ENCODE measurements around the gene PNPLA3.

The PNPLA3 gene

DNA sequence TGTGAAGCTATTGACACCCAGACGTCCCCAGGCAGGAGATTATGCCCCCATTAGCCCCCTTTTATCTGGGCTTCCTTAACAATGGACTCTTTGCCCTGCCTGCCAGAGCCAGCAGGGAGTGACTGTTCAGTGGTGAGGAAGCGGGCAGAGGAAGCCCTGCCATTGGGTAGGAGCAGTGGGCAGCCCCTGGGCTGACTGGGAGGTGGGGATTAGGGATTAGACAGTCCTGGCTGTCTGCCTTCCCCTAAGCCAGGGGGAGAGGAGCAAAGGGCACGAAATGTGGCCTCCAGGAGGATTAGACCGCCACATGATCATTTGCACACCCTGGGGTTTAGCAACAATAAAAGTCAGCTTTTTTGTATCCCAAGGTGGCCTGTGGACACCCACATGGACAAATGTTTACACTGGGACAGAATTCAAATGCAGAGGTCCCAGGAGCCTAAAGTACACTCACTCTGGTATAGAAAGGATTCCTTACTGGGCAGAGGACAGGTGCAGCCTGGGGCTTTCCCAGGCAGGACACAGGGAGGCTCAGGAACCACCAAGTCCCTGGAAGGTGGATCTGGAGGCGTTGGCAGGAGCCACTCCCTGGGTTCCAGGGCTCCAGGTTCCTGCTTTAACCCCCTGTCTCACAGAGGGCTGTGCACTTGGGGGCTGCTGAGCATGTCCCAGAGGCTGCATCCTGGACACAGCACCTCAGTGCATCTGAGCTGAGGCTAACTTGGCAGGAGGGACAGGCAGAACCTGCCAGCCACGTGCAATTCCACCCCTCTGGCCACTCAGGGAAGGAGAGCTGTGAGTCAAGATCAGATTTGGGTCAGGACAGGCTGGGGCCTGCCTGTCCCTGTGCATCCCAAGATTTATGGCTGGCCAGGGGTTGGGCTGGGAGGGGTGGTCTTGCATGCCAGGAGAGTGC lies 2.1 kb downstream of the PNPLA3 start:
- no peak for DNase-seq

DNA sequence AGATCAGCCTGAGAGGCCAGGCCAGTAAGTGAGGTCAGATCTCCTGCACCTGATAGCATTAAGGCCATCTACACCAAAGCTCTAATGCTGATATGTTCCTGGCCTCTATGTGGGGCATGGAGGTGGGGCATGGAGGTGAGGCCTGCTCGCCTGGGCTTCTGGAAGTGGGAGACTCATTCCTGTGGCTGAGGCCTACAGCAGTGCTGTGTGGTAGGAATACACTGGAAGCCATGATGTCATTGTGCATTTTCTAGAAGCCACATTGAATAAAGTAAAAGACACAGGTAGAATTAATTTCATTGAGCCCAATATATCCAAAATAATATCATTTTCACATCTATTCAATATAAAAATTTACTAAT lies 2.7 kb downstream of the PNPLA3 start:
- DNase-seq, result no peak

- no peak for DNase-seq
Observed at GRCh38 chr22:43928468-43928867, 4.9 kb downstream of the PNPLA3 start.

- no peak for DNase-seq
Observed at GRCh38 chr22:43928908-43929307, 5.3 kb downstream of the PNPLA3 start.

- DNase-seq, result no peak
Observed at GRCh38 chr22:43931771-43932170, 8.2 kb downstream of the PNPLA3 start.

GRCh38 chr22:43941449-43941848 lies 17.8 kb downstream of the PNPLA3 start:
- no peak for DNase-seq

DNA sequence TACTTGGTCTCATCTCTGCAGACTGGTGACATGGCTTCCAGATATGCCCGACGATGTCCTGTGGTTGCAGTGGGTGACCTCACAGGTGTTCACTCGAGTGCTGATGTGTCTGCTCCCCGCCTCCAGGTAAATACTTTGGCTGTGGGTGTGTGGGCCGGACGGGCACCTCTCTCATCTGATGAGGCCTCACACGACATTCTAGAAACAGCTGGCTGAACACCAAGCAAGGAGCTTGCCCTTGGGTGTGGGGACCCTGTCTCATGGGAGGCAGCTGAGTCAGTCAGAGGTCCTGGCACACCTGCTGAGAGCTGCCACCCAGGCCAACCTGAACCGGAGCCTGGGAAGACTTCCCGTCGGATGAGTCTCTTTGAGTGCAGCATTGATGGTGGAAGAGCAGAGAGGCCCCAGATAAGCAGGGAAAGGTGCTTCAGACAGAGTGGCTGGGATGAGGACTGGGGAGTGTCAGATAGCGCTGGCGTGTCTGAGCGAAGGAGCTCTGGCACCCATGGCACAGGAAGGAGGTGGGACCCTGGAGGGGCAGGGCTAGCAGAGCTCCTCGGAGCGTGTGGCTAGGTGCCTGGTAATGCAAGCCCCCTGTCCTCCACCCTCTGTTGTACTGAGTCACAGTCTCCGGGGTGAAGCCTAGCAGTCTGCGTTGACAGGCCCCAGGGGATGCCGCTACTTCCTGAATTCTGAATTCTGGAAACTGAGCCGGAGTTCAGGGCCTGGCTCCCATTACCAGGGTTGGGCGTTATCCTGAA lies 21.2 kb downstream of the PNPLA3 start:
- DNase-seq, result no peak

DNA sequence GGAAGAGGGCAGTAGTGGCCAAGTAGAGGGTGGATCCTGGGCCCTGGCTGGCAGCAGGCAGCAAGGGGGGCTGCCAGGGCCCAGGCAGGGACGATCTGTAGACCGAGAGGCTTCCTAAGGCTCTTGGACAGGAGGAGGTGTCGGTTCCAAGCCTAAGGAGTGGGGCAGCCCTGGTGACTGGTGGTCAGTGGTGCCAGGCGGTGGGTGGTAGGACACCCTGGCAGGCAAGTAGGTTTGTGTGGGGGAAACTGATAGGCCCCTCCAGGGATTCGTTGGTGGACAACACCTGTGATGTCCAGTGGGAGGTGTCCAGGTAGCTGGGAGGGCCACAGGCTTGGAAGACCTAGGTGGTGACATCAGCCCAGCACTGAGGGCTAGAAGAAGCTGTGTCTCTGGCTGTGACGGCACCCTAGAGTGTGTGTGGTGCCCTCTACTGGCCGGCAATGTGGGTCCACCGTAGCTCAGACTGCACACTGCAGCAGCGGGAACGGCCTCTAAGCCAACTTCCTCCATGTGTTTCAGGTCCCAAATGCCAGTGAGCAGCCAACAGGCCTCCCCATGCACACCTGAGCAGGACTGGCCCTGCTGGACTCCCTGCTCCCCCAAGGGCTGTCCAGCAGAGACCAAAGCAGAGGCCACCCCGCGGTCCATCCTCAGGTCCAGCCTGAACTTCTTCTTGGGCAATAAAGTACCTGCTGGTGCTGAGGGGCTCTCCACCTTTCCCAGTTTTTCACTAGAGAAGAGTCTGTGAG lies 22.2 kb downstream of the PNPLA3 start:
- peak; percentile 55 for DNase-seq

DNA sequence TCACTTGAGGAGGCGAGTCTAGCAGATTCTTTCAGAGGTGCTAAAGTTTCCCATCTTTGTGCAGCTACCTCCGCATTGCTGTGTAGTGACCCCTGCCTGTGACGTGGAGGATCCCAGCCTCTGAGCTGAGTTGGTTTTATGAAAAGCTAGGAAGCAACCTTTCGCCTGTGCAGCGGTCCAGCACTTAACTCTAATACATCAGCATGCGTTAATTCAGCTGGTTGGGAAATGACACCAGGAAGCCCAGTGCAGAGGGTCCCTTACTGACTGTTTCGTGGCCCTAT lies 22.7 kb downstream of the PNPLA3 start:
- DNase-seq, result no peak

DNA sequence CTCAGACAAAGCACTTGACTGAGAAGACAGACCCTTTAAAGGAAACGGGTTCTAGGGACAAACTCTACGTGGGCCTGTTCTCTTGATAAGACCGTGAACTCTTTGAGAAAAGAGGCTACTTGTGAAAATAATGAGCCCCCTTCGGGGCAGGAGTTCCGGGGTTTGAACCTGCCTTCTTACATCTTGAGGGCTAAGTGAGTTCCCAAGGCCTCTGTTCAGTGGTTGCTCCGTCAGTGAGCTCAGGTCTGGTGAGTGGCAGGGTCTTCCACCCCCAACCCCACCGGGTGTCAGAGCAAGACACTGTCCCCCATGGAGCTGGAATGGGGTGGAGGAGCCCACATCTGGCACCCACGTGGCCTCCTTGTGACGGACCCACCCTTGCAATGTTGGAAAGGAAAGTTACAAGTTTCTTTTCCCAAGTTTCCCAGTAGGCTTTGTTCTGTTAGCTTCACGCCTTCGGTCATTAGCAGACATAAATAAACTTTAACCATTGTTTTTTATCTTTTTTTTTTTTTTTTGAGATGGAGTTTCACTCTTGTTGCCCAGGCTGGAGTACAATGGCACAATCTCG lies 25.3 kb downstream of the PNPLA3 start:
- DNase-seq, result no peak

DNA sequence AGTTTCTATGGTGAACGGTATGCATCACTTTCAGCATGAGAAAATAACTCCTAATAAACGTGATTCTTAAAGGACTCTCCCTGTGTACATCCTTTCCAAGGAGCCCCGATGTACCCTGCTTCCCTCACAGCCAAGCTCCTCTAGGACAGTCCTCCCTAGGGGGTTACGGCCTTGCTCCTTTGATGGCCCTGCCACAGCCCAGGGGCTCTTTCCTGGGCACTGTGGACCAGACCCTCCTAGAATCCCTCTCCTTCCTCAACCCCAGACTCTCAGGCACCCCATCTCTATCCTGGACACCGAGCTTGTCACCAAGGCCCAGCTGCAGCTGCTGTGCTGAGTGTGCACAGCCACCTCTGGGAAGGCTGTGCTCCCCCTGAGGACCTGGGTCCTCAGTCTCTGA lies 27.8 kb downstream of the PNPLA3 start:
- no peak for DNase-seq

GRCh38 chr22:43951966-43952365 lies 28.4 kb downstream of the PNPLA3 start:
- no peak for DNase-seq

DNA sequence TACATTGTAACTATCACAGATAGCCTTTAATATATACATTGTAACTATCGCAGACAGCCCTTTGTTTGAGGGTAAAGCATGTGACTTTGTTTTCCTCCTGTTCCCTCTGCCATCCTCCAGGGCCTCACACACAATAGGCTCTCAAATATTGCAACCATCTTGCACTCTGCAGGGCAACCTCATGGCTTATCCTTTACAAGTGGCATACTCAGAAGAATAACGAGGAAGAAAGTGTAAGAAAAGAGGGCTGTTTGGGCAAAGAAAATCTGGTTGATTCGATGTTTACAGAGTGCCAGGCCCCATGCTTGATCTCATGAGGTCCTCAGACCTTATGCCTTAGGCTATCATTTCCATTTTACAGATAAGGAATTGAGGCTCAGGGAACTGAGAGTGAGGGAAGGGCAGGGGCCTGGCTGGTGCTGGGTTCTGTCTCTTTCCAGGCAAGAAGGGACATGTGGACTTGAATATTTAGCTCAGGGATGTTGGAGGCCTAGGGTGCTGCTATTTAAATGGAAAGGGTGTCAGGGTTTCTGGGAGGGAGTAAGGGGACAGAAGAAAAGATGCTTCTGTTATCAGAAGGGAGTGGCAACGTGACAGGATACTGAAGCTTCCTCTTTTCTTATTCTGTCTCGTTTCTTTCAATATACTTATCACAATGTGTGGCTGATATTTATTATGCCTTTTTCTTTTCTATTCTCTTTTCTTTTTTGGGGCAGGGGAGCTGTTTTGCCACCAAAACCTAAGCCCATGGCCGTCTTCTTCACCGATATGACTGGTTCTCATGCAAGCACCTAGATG lies 30.6 kb downstream of the PNPLA3 start:
- no peak for DNase-seq

DNA sequence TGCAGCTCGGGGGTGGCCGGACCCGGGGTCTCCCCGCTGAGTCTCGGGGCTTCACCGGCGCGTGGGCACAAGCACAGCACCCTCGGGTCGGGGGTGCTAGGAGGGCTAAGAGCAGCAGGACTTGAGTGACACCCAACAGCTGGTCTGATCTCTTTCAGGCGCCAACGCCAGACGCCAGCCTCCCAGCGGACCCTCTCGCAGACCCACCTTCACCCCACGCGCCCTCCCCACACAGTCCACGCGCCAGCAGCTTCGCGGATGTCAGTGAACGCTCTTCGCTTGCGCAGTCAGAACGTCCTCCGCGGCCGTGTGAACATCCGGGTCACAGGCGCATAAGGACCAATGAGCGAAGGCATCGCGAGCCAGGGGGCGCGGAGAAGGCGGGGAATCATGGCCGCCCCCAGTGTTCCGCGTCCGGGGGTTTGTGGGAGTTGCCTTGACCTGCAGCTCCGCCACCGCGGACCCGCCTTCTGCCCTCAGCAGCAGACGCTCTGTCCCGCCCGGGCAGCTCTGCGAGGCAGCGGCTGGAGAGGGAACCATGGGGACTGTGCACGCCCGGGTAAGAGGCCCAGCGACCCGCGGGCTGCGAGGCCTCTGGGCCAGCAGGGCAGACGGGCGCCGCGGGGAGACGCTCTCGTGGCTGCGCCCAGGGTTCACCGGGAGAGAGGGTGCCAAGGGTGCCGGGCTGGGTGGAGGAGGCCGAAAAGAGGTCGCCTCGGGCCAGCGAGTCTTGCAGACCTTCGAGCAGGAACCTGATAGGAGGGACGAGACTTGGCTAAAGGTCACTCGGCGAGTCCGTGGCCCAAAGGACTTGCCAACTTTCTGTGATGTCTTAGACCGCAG lies 31.7 kb downstream of the PNPLA3 start, which contains the start of gene SAMM50:
Gene SAMM50 (plus strand): TSS at position 403 of the 843 bp plus-strand sequence. CDS start 136 bp downstream, at position 539.
- peak; percentile 88 for DNase-seq

DNA sequence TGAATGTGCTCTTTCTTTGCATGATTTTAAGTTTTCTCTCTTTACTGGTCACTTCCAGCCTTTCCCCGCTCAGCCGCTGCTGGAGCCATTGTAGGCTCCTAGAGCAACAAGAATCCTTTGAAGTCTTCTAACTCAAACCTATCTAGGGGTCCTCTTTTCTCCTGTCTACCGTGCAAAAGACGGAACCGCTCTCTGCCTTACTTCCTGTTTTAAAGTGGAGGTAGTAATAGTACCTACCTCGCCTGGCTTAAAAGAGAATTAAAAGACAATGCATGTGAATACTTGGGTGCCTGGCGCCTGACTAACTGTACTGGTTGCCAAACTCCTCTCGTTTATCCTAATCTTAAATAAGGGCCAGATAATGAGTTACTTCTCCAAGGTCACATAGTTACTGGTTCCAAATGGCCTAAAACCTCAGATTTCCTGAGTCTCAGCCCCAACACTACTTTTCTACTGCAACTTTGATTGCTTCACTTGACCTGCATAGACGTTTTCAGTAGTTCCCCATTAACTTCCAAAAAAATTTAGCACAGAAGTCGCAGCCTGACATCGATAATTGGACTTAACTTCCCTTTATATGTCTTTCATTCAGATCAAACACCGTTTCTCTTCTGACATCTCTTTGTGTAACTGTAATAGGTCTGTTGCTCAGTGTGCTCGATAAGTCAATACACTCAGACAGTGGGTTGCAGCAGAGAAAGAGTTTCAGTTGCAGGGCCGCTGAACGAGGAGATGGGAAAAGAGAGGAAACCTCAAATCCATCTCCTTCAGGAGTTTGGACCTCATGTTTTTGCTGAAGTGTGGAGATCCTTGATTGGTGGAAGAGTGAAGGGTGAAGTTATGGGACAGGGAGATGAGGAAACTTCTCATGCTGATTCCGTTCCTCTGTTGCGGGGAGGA lies 32.5 kb downstream of the PNPLA3 start:
- DNase-seq, result no peak

DNA sequence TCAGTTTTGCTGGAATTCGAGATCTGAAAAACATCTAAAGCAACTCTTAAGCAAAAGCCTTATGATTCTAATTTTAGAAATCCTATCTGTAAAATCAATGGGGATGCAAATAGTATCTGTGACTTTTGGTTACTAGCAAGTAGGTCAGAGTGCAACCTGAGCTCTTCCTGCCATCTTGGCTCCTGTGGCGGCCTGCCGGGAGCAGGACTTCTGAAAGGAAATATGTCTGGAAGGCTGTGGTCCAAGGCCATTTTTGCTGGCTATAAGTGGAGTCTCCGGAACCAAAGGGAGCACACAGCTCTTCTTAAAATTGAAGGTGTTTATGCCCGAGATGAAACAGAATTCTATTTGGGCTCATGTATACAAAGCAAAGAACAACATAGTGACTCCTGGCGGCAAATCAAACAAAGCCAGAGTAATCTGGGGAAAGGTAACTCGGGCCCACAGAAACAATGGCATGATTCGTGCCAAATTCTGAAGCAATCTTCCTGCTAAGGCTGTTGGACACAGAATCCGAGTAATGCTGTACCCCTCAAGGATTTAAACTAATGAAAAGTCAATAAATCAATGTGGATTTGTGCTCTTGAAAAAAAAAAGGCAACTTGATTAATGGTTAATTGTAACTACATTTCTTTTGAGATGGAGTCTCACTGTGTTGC lies 33.3 kb downstream of the PNPLA3 start:
- DNase-seq, result no peak

GRCh38 chr22:43957871-43958270 lies 34.3 kb downstream of the PNPLA3 start:
- DNase-seq, result no peak

GRCh38 chr22:43964314-43964857 lies 40.8 kb downstream of the PNPLA3 start:
- no peak for DNase-seq

DNA sequence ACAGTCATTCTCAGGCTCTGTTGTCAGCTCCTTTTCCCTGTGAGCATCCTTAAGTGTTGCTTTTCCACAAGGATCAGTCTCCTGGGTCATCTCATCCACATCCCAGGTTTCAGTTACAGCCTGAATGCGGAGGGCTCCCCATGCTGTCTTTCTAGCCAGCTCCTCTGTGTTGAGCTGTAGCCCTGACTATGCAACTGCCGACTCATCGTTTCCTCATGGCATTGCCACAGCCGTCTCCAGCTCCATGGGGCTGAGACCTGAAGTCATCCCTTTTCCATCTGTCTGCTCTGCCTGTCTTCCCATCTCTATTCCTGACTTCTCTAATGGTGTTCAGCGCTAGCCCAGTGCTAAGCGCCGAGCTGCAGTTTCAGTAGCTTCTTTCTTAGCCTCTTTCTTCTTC lies 43.5 kb downstream of the PNPLA3 start:
- DNase-seq, result no peak

Measured in fibroblast of skin of abdomen (primary cell).